ENCODE measurements around the gene PSPH.

The PSPH gene

GRCh38 chr7:55996856-55997500 is 54.3 kb downstream of the PSPH start:
- DNase-seq, result no peak

- no peak for DNase-seq
These were observed 58.9 kb downstream of the PSPH start for GRCh38 chr7:55992346-55992745.

- DNase-seq, result no peak
These were observed 67.7 kb downstream of the PSPH start for GRCh38 chr7:55983537-55983936.

- DNase-seq, result no peak
These were observed 71.0 kb downstream of the PSPH start for GRCh38 chr7:55980266-55980665.

- DNase-seq, result no peak
These were observed 73.4 kb downstream of the PSPH start for GRCh38 chr7:55977831-55978230.

GRCh38 chr7:55975988-55976633 is 75.1 kb downstream of the PSPH start:
- no peak for DNase-seq

- DNase-seq, result no peak
These were observed 77.4 kb downstream of the PSPH start for GRCh38 chr7:55973747-55974250.

- no peak for DNase-seq
These were observed 80.3 kb downstream of the PSPH start for GRCh38 chr7:55970978-55971377.

- DNase-seq, result no peak
These were observed 80.7 kb downstream of the PSPH start for GRCh38 chr7:55970561-55970960.

- no peak for DNase-seq
These were observed 81.9 kb downstream of the PSPH start for GRCh38 chr7:55969391-55969790.

- DNase-seq, result no peak
These were observed 84.4 kb downstream of the PSPH start for GRCh38 chr7:55966851-55967250.

- no peak for DNase-seq
These were observed 85.3 kb downstream of the PSPH start for GRCh38 chr7:55965805-55966421.

- DNase-seq, result no peak
These were observed 86.2 kb downstream of the PSPH start for GRCh38 chr7:55965100-55965470.

GRCh38 chr7:55964261-55965099 is 86.8 kb downstream of the PSPH start, which contains the start of gene NIPSNAP2:
Gene NIPSNAP2 (plus strand): TSS chr7:55964585. CDS start chr7:55964610, 25 bp downstream.
- peak; percentile 58 to 59 for DNase-seq

GRCh38 chr7:55963584-55964168 is 87.6 kb downstream of the PSPH start:
- no peak for DNase-seq

GRCh38 chr7:55962014-55962413 is 89.2 kb downstream of the PSPH start:
- DNase-seq, result no peak
